HG03039 (cell line): Measurements from ENCODE around the gene NR4A2.
"Not testable (repeated sequence)": the region's sequence is repeated elsewhere in the genome, so short reads cannot be mapped to it uniquely, and the experiment has no call there.

Source experiments
- ATAC-seq: cut with Tn5 transposase; IDR thresholded peaks from one replicate; pipeline ENCODE4 v1.9.1; 2021; ENCODE audit warnings: mild to moderate bottlenecking, moderate library complexity; ENCODE audit not compliant: unreplicated experiment

The NR4A2 gene

GRCh38 chr2:156322686-156323231 lies 9.8 kb downstream of the NR4A2 start:
- ATAC-seq: no peak

GRCh38 chr2:156322051-156322685 lies 10.4 kb downstream of the NR4A2 start:
- ATAC-seq: no peak

- ATAC-seq: no peak
These were observed 11.1 kb downstream of the NR4A2 start for GRCh38 chr2:156321243-156321904.

DNA sequence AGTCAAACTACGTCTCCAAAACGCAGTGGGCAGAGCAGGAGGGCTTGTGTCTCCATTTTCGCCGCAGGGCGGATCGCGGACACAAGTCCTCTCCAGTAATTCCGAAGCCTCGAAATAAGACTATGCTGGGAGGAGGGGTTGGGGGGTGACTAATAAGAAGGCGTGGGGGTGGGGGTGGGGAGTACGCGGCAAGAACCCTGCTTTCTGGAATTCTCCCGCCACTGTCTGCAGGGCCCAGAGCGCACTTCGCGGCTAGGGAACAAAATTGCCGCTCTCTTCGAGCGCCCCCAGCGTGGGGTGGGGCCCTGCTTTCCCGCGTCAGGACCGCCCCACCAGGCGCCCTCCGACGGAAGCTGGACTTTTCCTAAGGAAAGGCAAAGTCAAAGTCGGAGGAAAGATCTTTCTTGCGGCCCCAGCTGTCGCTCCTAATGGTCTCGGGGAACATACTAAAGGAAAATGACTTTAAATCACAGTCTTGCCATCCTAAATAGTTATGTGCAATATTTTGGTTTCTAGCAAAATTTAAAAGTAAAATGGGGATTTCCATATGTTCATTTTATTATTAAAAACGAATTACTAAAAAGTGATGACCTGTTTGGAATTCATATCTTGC lies 11.9 kb downstream of the NR4A2 start:
- ATAC-seq: no peak

- ATAC-seq: no peak
These were observed 12.6 kb downstream of the NR4A2 start for GRCh38 chr2:156319811-156320485.

GRCh38 chr2:156317631-156318030 lies 14.9 kb downstream of the NR4A2 start:
- no peak for ATAC-seq

- ATAC-seq: no peak
These were observed 20.5 kb downstream of the NR4A2 start for GRCh38 chr2:156311976-156312375.

DNA sequence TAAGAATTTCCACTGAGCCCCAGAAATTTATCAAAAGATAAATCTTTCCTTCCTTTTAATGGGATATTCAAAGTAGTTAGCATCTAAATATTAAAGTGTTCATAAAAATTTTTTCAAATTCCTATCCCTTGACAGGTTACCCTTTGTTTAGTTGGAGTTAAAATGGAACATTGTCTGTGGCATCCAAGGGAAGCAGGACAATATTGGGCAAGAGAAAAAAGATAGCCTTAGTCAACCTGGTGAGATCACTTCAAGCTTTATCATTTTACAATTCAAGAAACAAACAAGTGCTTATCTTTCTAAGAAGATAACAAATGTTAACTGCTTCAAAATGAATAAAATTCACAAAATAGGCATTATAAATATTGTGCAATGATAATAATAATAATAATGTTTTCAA lies 21.7 kb downstream of the NR4A2 start:
- ATAC-seq: no peak

DNA sequence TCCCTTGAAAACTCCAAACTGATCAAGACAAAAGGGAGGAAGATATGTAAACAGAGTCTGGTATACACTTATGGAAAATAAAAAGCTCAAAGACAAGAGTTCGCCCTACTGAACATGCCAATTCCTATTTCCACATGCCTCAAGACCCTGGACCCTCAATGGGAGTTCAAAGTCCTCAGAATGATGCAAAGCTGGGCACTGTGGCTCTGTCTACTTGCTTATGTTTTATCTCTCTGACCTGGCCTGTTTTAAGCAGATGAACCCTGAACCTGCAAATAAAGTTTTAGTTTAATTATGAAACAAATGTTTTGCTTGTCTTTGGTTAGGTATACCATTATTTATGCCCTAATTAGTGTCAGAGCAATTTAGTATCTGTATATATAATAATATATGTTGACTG lies 22.6 kb downstream of the NR4A2 start:
- ATAC-seq: no peak

DNA sequence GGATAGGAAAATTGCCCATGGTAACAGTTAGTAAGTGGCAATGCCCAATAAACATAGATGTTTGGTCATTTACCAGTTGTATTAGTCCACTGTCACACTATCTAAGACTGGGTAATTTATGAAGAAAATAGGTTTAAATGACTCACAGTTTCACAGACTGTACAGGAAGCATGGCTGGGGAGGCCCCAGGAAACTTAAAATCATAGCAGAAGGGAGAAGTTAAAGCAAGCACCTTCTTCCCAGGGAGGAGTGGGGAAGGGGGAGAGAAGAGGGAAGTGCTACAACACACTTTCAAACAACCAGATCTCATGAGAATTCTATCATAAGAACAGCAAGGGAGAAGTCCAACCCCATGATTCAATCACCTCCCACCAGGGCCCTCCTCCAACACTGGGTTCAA lies 23.4 kb downstream of the NR4A2 start:
- peak; percentile 64 for ATAC-seq

GRCh38 chr2:156306821-156307220 lies 25.7 kb downstream of the NR4A2 start:
- ATAC-seq: no peak

DNA sequence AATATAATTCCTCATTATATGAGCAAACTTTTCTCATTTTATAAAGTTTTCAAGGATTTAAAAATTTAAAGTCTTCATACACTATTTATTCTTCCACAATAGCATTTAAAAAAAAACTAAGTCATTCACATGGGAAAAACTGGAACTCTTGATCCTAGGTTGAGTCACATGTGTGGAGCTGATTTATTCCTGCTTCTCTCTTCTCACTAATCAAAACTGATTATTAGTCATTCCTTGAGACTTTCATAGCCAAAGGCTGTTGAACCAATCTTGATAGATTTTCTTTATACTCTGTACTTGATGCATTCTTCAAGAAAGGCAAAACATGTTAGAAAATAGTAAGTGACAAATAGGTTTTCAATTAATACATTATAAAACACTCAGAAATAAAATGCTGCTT lies 27.4 kb downstream of the NR4A2 start:
- ATAC-seq: no peak

GRCh38 chr2:156300337-156300736 lies 32.2 kb downstream of the NR4A2 start:
- no peak for ATAC-seq

GRCh38 chr2:156294945-156295580 lies 37.5 kb downstream of the NR4A2 start:
- ATAC-seq: no peak

DNA sequence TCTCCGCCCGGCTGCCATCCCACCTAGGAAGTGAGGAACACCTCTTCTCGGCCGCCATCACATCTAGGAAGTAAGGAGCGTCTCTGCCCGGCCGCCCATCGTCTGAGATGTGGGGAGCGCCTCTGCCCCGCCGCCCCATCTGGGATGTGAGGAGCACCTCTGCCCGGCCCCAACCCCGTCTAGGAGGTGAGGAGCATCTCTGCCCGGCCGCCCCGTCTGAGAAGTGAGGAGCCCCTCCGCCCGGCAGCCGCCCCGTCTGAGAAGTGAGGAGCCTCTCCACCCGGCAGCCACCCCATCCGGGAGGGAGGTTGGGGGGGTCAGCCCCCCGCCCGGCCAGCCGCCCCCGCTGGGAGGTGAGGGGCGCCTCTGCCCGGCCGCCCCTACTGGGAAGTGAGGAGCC lies 39.1 kb downstream of the NR4A2 start:
- not testable (repeated sequence) for ATAC-seq

- no peak for ATAC-seq
These were observed 52.9 kb downstream of the NR4A2 start for GRCh38 chr2:156279446-156280150.
